NCI-H2081 (cell line): ENCODE data around the gene LMTK3.
A peak's percentile ranks its signal among the peaks of the same experiment; 100 is the strongest.

Source experiments
- DNase-seq, 2 experiments: peaks; one replicate each; lab custom pipeline; 2025; lab: John Stamatoyannopoulos, UW

The LMTK3 gene

GRCh38 chr19:48445606-48446481 lies 65.8 kb downstream of the LMTK3 start, which contains the start of gene GRWD1:
Gene GRWD1, plus strand, starts transcription at chr19:48445983. Its CDS starts 23 bp downstream, at chr19:48446006.
- DNase-seq = peak; percentile 95 to 98

- peak; percentile 47 to 85 for DNase-seq
Observed at GRCh38 chr19:48445256-48445605, 66.4 kb downstream of the LMTK3 start.

- DNase-seq = no peak
Observed at GRCh38 chr19:48444936-48445200, 66.8 kb downstream of the LMTK3 start.

GRCh38 chr19:48444129-48444935 lies 67.3 kb downstream of the LMTK3 start:
- no peak for DNase-seq

- DNase-seq = peak in 1 of 2 experiments; percentile 25
Observed at GRCh38 chr19:48443731-48444128, 67.9 kb downstream of the LMTK3 start.

GRCh38 chr19:48443256-48443655 lies 68.4 kb downstream of the LMTK3 start:
- DNase-seq = peak in 1 of 2 experiments; percentile 43

- DNase-seq = no peak
Observed at GRCh38 chr19:48442116-48443035, 69.3 kb downstream of the LMTK3 start.

- DNase-seq = no peak
Observed at GRCh38 chr19:48441360-48442050, 70.1 kb downstream of the LMTK3 start.

- DNase-seq = no peak
Observed at GRCh38 chr19:48436586-48436985, 75.0 kb downstream of the LMTK3 start.
